HG03457 (cell line): ENCODE results near the gene NKX2-4.
"Not testable (repeated sequence)": the region's sequence is repeated elsewhere in the genome, so short reads cannot be mapped to it uniquely, and the experiment has no call there.

ENCODE experiments used
- ATAC-seq: cut with Tn5 transposase; IDR thresholded peaks from one replicate; pipeline ENCODE4 v1.9.1; 2021; ENCODE audit warnings: moderate number of reproducible peaks; ENCODE audit not compliant: unreplicated experiment

Gene NKX2-4

DNA sequence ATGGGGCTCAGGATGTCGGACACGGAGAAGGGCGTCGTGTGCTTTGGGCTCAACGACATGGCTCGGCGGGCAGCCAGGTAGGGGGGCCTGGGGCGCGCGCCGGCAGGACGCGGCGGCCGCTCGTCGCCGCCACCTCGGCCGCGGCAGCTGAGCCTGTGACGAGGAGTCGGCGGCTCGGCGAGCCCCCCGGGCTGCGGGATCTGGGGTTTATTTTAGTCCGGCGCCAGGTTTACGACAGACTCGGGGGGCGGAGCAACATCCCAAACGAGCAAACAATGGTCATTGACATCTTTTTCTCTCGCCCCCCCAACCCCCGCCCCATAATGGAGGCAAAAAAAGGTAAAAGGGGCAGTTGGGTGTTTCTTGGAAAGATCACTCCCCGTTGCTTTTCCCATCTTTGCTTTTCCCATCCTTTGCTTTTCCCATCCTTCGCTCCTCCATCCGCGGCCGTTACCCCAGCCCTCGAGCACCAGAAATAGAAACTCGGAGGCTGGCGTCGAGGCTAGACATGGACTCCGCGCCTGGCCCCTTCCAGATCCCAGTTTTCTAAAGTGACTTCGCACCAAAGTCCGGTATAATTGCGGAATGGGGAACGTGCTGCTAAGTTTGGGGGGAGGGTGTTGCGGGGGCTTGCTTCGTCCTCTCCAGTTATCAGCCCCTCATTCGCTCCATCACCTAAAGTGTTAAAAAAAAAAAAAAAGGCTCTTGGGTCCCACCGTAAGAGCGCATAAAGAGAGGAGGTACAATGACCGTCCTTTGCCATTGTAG is at the start of gene NKX2-4:
Gene NKX2-4 (minus strand): TSS at position 186 of the 768 bp plus-strand sequence. CDS start 127 bp downstream, at position 59.
- ATAC-seq, result no peak

DNA sequence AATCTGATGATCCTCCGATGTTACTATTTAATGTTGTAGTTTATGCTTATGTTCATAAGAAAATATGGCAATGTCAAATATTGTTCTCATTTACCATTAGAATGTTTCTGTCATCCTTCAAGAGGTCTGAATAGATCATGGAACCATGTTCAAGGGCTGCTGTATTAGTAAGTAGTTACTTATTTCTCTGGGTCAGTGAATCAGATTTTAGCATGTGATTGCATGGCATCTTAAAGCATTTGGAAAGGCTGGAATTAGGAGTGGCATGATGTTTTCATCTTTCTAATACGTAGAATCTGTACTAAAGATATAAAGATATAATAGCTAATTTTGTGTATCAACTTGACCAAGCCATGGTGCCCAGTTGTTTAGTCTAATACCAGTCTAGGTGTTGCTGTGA is 40.5 kb upstream of the NKX2-4 start:
- ATAC-seq, result no peak

DNA sequence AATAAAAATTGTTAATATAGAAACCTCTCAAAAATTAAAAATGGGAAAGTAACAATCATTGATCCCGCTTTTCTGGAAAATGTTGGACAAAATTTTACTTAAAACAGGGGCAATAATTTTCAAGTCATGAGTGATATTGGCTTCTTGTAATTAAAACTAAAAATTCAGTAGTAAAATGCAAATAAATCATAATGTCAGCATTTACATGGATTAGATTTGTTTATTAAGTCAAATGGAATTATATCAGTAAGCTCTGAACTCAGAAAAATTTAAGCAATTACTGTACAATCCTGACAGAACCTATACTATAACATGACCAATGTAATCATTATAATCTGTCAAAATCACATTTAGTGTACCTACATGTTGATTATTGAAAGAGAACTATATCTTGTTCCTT is 39.9 kb upstream of the NKX2-4 start:
- no peak for ATAC-seq

DNA sequence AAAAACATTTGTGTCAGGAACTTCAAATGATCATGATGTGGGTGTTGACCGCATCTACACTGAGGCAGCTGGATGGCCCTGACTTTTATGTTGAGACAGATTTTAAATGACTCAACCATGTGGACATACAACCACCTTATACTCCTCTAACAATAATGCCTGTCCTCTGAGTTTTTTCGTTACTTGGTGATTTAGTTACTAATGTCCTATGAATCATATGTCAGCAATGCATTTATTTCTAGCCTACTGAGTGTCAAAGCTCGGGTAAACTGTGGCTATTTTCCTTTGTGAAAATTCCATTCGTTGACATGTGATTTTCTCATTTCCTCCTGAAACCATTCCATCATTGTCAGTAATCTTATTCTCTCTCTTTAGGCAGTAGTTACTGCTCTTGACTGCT is 38.9 kb upstream of the NKX2-4 start:
- no peak for ATAC-seq

DNA sequence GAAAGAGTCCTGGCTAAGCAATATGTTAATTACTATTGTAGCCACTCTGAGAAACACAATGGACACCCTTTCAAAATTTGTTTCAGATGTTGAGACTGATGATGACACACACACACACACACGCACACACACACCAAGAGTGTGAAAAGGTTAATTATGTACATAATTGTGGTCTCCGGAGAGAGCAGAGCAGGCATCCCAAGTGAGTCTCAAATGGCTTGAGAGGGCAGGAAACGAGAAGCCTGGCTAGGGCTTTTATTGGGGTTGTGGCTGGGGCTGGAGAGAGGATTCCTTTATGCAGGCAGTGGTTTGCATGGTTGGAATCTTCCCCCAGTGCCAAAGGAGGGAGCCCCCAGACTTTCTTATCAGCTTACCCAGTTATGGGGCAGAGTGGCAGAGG is 38.2 kb upstream of the NKX2-4 start:
- no peak for ATAC-seq

DNA sequence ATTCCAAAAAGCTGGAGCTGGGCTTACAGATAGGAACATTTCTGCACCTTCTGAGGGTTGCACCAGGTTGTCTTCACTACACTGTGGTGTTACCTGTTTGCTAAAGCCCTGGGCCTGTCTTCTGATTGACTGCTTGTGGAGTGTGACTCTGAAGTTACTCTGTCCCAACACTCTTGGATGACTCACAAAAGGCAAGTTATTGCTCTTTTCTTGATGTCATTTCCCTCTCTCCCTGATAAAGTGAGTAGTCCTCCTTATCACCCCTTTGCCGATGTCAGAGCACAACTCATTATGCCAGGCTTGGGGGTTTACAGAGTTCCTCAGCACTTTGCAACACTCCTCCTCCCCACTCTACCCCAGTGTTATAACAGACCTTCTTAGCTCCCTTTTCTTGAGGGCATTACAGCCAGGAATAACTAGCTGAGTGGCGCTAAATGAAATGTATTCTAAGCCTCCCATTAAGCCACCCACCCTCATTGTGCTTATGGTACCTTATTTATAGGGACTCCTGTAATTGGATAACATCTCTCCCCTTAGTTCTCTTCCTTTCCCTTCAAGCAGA is 36.1 kb upstream of the NKX2-4 start:
- no peak for ATAC-seq

DNA sequence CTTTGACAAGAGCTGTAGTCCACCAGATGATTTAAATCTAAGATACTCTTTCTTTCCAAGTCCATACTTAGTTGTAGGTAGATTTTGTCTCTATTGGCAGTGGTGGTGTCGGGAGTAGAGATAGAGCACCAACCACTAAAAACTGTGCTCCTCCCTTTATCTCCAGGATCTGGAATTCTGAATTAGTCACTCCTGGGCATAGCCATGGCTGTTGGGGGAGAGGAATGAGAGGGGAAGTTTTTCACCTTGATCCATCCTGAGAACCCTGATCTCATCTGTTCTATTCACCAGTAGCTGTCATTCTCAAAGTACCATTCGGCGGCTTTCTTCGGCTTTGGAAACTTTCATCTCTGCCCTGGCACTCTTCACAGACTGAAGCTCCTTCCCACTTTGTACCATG is 35.6 kb upstream of the NKX2-4 start:
- no peak for ATAC-seq

DNA sequence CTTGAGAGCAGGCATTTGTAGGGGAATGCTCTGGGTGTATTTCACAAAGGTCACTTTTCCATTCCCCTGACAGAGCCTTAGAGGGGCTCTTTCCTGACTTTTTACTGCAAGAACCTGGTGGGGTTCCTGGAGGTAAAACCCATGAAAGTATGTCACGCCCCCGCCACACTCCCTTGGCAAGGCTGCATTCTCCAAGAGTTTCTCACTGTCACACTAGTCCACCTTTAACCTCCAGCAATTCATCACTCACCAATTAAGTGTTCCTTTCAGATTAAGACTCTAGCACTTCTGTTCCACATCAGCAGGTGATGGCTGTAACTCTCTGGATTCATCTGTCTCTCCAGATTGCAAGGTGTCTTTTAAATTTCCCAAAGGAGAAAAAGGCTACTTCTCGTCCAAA is 32.7 kb upstream of the NKX2-4 start:
- ATAC-seq, result no peak

DNA sequence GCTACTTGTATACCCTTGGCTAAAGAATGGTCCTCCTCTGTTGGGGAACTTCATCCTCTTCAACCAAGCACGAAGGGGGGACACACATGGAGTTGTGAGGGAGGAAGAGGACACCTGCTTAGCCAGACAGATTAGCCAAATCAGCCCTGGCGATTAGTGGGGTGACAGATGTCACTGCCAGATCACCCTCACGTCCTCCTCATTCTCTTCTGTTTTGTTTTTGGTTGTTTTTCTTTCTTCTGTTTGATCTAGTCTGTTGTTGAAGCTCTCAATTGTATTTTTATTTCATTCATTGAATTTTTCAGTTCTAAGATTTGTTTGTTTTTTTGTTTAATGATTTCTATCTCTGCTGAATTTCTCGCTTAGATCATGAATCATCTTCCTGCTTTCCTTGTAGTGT is 27.5 kb upstream of the NKX2-4 start:
- ATAC-seq, result no peak

DNA sequence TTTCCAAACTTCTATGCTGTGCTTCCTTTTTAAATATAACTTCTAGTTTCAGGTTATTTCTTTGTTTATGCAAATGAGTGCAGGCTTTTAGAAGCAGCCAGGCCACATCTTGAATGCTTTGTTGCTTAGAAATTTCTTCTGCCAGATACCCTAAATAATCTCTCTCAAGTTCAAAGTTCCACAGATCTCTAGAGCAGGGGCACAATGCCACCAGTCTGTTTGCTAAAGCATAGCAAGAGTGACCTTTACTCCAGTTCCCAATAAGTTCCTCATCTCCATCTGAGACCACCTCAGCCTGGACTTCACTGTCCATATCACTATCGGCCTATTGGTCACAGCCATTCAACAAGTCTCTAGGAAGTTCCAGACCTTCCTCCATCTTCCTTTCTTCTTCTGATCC is 26.4 kb upstream of the NKX2-4 start:
- ATAC-seq, result not testable (repeated sequence)

DNA sequence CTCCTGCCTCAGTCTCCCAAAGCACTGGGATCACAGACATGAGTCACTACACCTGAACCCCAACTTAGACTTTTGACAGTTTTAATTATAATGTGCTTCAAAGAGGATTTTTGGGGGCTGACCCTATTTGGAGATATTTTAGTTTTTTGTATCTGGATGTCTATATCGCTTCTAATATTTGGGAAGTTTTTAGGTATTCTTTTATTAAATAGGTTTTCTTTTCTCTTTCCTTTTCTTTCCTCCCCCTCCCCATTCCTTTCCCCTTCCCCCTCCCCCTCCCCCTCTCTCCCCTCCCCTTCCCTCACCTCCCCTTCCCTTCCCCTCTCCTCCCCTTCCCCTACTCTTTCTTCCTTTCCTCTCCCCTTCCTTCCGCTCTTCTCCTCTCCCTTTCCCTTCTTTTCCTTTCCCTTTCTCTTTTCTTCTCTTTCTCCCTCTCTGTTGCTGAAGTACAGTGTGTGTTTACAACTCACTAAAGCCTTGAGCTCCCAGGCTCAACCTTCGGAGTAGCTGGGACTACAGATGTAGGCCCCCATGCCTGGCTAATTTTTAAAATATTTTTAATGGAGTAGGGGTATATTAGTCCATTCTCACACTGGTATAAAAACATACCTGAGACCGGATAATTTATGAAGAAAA is 24.4 kb upstream of the NKX2-4 start:
- no peak for ATAC-seq

DNA sequence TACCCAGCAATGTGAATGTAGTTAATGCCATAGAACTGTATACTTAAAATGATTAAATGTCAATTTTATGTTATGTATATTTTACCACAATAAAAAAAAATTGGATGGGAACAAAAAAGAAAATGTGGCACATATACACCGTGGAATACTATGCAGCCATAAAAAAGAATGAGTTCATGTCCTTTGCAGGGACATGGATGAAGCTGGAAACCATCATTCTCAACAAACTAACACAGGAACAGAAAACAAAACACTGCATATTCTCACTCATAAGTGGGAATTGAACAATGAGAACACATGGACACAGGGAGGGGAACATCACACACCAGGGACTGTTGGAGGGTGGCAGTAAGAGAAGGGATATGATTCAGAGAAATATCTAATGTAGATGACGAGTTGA is 21.8 kb upstream of the NKX2-4 start:
- ATAC-seq, result not testable (repeated sequence)

DNA sequence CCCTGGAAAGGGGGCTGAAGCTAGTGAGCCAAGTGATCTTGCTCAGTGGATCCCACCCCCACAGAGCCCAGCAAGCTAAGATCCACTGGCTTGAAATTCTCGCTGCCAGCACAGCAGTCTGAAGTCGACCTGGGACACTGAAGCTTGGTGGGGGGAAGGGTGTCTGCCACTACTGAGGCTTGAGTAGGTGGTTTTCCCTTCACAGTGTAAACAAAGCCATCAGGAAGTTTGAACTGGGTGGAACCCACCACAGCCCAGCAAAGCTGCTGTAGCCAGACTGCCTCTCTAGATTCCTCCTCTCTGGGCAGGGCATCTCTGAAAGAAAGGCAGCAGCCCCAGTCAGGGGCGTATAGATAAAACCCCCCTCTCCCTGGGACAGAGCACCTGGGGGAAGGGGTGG is 16.7 kb upstream of the NKX2-4 start:
- not testable (repeated sequence) for ATAC-seq

DNA sequence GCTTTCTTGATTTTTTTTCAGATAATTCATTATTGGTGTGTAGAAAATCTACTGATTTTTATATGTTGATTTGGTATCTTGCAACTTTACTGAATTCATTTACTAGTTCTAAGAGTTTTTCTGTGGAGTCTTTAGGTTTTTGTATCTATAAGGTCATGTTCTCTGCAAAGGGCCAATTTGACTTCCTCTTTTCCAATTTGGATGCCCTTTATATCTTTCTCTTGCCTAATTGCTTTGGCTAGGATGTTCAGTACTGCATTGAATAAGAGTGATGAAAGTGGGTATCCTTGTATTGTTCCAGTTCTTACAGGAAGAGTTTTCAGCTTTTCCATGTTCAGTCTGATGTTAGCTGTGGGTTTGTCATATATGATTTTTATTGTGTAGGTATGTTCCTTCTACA is 14.4 kb upstream of the NKX2-4 start:
- ATAC-seq, result no peak

DNA sequence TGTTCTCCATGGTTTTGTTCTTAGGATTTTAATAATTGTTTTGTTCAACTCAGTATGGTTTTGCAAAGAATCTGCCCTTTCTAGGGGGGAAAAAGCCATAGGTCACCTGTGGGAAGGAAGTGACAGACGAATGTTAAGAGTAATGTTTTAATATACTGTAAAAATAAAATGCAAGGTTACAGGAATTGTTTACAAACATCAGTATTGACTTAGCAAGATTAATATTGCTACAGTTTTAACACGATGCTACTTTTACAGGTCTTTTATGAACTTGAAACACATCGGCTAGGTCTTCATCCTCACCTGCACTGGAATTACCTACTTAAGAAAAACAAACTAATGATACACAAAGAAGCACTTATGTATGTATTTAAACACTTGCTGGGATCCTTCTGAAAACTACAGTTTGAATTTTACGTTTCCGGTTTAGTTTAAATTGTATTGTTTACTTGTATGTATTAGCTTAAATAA is 1.7 kb upstream of the NKX2-4 start:
- no peak for ATAC-seq

DNA sequence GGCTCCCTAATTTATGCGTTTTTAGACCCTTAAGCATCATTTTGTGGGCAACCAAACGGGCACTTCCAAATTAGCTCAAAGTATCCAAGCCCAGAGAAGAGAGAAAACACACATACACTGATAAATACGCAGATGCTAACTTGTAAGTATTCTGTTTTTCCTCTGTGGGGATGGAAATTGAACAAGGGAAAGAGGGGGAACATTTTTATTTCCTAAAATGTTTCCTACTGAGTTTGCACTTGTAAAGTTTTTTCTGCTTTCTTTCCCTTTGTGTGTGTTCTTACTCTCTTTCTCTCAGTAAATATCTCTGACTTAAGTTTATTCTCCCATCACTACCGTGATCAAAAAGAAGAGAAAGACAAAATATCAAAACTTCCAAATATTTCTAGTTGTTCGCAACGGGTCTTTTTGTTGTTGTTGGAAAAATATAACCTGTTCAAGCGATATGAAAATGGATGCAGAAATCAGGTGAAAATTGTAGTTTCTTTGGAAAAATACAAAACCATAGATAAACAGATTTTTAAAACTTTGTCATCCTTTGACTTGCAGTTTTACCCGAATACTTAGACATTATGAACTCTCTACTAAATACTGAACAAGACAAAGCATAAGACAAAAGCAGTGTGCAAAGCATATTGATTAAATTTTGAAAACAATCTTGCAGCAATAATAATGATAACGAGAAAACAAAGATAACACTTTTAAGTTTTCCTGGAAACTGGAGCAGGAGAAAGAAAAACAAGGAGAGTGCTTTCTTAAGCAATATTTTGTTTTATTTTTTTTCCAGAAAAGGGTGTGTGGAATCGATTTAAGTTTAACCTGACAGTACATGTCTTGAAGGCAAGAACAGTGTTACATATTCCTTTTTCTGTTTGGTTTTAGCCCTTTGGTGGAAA is 1.0 kb upstream of the NKX2-4 start:
- no peak for ATAC-seq

DNA sequence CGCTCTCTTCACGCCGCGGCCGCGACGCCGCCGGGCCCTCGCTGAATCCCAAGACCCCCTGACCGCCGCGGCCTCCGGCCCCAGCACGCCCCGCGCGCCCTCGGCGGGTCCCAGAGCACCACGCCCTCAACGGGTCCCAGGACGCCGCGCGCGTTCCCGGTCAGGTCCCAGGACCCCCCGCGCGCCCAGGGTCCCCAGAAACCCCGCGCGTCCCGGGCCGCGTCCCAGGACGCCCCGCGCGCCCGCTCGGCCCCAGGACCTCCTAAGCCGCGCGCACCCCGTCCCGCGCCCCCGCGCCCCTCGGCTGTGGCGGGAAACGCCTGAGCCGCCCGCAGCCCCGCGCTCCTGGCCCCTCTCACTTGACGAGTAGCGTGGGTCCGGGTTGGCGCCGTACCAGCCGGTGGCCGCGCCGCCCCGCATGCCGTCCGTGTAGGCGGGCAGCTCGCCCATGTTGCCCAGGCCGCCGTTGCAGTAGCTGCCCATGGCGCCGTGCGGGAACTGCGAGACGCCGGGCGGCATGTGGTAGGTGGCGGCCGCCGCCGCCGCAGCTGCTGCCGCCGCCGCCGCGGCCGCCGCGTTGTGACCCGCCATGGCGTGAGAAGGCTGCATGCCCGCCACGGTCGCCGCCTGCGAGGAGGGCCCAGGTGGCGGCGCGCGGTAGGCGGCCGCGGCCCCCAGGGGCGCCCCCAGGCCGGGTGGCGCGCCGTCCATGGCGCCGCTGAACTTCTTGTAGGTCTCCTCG is 556 bp downstream of the NKX2-4 start:
- ATAC-seq, result no peak

DNA sequence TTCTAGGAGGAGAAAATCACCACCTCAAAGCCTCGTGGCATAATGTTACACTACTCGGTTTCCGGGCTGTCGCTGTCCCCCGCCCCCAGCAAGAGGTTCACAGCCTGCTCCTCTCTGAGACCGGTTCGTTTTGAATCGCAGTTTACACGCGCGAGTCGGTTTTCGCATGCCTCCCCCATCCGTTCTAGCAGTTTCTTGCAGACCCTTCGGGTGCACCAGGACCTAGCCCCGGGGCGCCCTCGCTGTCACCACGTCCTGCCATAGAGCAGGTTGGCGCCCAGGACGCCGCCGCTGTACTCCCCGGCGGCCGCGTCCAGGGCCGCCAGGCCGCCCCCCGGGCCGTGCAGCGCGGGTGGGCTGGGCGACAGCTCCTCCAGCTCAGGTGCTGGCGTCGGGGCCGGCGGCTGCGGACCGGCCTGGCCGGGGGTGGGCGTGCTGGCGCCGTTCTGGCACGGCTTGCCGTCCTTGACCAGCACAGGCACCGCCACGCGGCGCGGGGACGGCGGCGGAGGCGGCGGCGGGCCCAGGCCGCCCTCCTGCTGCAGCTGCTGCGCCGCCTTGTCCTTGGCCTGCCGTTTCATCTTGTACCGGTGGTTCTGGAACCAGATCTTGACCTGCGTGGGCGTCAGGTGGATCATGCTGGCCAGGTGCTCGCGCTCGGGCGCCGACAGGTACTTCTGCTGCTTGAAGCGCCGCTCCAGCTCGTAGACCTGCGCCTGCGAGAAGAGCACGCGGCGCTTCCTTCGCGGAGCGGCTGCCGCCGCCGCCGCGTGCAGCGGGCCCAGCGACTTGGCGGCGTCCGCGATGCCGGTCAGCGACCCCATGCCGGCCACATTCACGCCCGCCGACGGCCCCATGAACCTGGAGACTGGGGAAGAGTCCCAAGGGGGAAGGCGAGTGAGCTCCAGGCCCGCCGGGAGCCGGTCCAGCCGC is 1.4 kb downstream of the NKX2-4 start:
- no peak for ATAC-seq

DNA sequence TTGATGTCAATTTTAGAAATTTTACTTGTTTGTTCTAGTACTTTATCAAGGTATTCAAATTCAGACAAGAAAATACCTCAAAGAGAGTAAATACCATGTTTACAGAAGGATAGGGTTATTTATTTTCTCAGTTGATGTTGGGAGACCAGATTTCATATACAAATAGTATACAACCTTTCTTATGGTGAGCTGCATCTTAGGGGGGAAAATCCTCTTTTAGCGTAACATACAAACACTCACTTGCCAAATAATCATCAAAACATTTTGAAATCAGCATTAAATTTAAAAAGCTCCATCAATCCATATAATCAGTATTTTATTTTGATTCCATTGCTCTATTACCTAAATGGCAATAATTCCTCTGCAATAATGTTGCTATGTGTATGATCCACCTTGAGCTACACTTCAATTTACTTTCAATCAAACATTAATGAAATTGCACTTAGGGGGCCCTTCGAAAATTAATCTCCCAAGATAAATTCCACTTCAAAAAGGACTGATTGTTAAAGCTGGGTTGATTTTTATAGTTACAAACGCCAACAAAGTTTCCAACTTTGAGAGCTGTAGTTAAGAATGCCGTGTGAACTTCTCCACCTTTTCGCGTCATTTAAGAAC is 2.2 kb downstream of the NKX2-4 start:
- no peak for ATAC-seq
